CD4-positive, alpha-beta memory T cell (primary cell): Measurements from ENCODE around the gene PATJ. TPM values are rescaled to one million over a fixed set of nuclear protein-coding genes. Genes with fewer than 3 reads are reported as not detected.

ENCODE experiments used
- CTCF ChIA-PET: fragments of 350-600 bp; sonication (Branson Sonifier 250); formaldehyde crosslinking; loops from one replicate; lab custom pipeline; 2021; ENCODE audit warnings: inconsistent platforms; ENCODE audit not compliant: partially characterized antibody; lab: Charles Lee
- POLR2A ChIA-PET: fragments of 350-600 bp; sonication (Branson Sonifier 250); formaldehyde crosslinking; loops from one replicate; lab custom pipeline; 2021; ENCODE audit not compliant: partially characterized antibody; lab: Charles Lee
- DNase-seq, 5 donors: peaks; one replicate each; pipeline versions ENCODE4 v3.0.0 to v3.0.0-alpha.2; 2020 to 2022; ENCODE audit warnings: mixed read lengths in 1 of 5
- H3K27ac ChIP-seq: one replicate; pipeline ENCODE4 v1.7.0; 2013; ENCODE audit warnings: low read depth, low read length
- H3K27me3 ChIP-seq: 2 replicates; pipeline ENCODE4 v1.7.0; 2013; ENCODE audit warnings: mild to moderate bottlenecking, low read length, moderate library complexity; ENCODE audit not compliant: insufficient read depth
- H3K36me3 ChIP-seq: 2 replicates; pipeline ENCODE4 v1.7.0; 2013; ENCODE audit warnings: mild to moderate bottlenecking, low read length, moderate library complexity; ENCODE audit not compliant: insufficient read depth
- H3K4me1 ChIP-seq: 2 replicates; pipeline ENCODE4 v1.7.0; 2013; ENCODE audit warnings: mild to moderate bottlenecking, low read length, moderate library complexity; ENCODE audit not compliant: insufficient read depth
- H3K4me3 ChIP-seq, 2 donors: one replicate each; pipeline ENCODE4 v1.7.0; 2013; ENCODE audit warnings: low read length in 2 of 2, mild to moderate bottlenecking in 1 of 2
- H3K9me3 ChIP-seq, 2 donors: one replicate each; pipeline ENCODE4 v1.7.0; 2013; ENCODE audit warnings: low read length in 2 of 2, control low read depth in 1 of 2; ENCODE audit not compliant: control insufficient read depth in 1 of 2
- H3K27ac Mint-ChIP-seq, 7 donors: one replicate each; pipeline ENCODE4 v1.8.0; 2020 to 2021; ENCODE audit warnings: mixed read lengths in 7 of 7, mild to moderate bottlenecking in 6 of 7, inconsistent platforms in 3 of 7, moderate library complexity in 3 of 7
- H3K27me3 Mint-ChIP-seq, 2 donors: one replicate each; pipeline ENCODE4 v1.8.0; 2020 to 2021; ENCODE audit warnings: mixed read lengths in 2 of 2
- H3K36me3 Mint-ChIP-seq, 2 donors: one replicate each; pipeline ENCODE4 v1.8.0; 2020 to 2021; ENCODE audit warnings: mixed read lengths in 2 of 2, inconsistent platforms in 1 of 2, mild to moderate bottlenecking in 1 of 2
- H3K4me1 Mint-ChIP-seq, 4 donors: one replicate each; pipeline ENCODE4 v1.8.0; 2020 to 2021; ENCODE audit warnings: mixed read lengths in 4 of 4, mild to moderate bottlenecking in 1 of 4
- H3K4me3 Mint-ChIP-seq, 8 donors: one replicate each; pipeline ENCODE4 v1.8.0; 2020 to 2021; ENCODE audit warnings: mixed read lengths in 8 of 8, mild to moderate bottlenecking in 7 of 8, moderate library complexity in 6 of 8, inconsistent platforms in 3 of 8
- H3K9me3 Mint-ChIP-seq, 8 donors: one replicate each; pipeline ENCODE4 v1.8.0; 2020 to 2021; ENCODE audit warnings: mixed read lengths in 8 of 8, mild to moderate bottlenecking in 5 of 8, inconsistent platforms in 3 of 8, moderate library complexity in 1 of 8
- intact Hi-C: fragments of 100-400 bp; cut with micrococcal nuclease; formaldehyde crosslinking; loops from one replicate; pipeline ENCODE4 v1.15.1; 2023
- polyA plus RNA-seq, 2 donors: library from polyadenylated mRNA; unstranded; fragments of 300-500 nt; fragmentation: Illumina TruSeq; gene quantifications; one replicate each; pipeline ENCODE4 v1.2.3, GENCODE V29; 2021
- total RNA-seq, 2 experiments: library from RNA; stranded (reverse); gene quantifications; one replicate each; pipeline ENCODE4 v1.2.3, GENCODE V29; 2021

PATJ gene
- total and polyA plus RNA-seq, 4 experiments from 2014 or later, result 10.1 to 49.0 (median 38.0) TPM

DNA sequence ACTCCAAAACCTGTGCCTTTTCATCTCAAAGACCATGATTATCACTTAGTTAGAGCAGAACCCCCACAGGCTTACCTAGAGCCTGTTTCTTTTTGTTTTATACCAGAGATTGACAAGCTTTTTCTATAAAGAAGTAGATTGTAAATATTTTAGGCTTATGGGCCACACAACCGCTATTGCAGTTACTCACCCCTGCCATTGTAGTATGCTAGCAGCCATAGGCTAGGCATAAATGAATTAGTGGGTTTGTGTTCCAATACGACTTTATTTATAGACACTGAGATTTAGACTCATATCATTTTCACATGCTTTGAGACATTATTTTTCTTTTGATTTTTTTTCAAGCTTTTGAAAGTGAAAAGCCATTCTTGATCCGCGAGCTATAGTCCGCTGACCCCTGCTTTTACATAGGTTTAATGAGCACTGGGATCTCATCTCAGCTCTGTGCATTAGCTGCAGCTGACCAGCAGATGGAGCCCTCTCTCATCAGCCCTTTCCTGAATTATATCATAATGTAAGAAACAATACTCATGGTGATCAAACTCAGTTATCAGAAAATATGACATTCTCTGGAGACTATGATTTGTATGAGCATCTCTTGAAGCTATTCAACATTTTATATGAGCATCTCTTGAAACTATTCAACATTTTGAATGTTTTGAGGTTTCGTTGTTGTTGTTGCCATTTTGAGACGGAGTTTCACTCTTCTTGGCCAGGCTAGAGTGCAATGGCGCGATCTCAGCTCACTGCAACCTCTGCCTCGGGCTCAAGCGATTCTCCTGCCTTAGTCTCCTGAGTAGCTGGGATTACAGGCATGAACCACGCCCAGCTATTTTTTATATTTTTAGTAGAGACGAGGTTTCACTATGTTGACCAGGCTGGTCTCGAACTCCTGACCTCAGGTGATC lies 340.4 kb downstream of the PATJ start:
- Histone ChIP-seq H3K27ac (no peak overlapping the region), H3K27me3 (no peaks in the 10 kb centered on the region), H3K9me3 (no peaks in the 10 kb centered on the region), H3K4me3 (no peak overlapping the region), H3K36me3 (peaks cover 14% of the 10 kb centered on the region), H3K4me1 (no peaks in the 10 kb centered on the region)
- ChIA-PET CTCF (interaction anchor here (0.6 to 2.4 kb wide), 36 partner anchors 9 to 663 kb away, joined by 3 to 59 read pairs (median 4); no protein-coding TSS in a partner anchor), POLR2A (no interaction called here)
- no peaks in the 10 kb centered on the region for H3K27me3 Mint-ChIP-seq
- H3K4me3 Mint-ChIP-seq, result no peak overlapping the region
- H3K9me3 Mint-ChIP-seq, result no peaks in the 10 kb centered on the region
- DNase-seq, result peak in 4 of 5 donors; percentile 17 to 29 (median 22)
- peaks cover 0 to 2% (median 0%) of the 10 kb centered on the region in 4 donors for H3K4me1 Mint-ChIP-seq
- intact Hi-C loops, result loop anchor here (1.0 kb wide), 2 partner anchors 49 to 325 kb away; no protein-coding TSS in a partner anchor
- H3K27ac Mint-ChIP-seq, result no peak overlapping the region
- H3K36me3 Mint-ChIP-seq, result peaks cover 23 to 33% of the 10 kb centered on the region in 2 donors

- Histone ChIP-seq H3K4me3 (no peak overlapping the region), H3K27ac (no peak overlapping the region), H3K36me3 (peaks cover 14% of the 10 kb centered on the region), H3K27me3 (no peaks in the 10 kb centered on the region), H3K9me3 (no peaks in the 10 kb centered on the region), H3K4me1 (no peaks in the 10 kb centered on the region)
- intact Hi-C loops, result no loop called here
- peak overlapping the region in 1 of 7 donors; percentile 29 for H3K27ac Mint-ChIP-seq
- no peak for DNase-seq
- no peaks in the 10 kb centered on the region for H3K27me3 Mint-ChIP-seq
- no peak overlapping the region for H3K4me3 Mint-ChIP-seq
- peaks cover 36 to 37% of the 10 kb centered on the region in 2 donors for H3K36me3 Mint-ChIP-seq
- no peaks in the 10 kb centered on the region for H3K9me3 Mint-ChIP-seq
- POLR2A ChIA-PET, result no interaction called here
- H3K4me1 Mint-ChIP-seq, result no peaks in the 10 kb centered on the region
- CTCF ChIA-PET, result interaction anchor here (1.7 to 2.4 kb wide), 2 partner anchors 12 to 43 kb away, joined by 4 to 59 read pairs; no protein-coding TSS in a partner anchor
These were observed 342.1 kb downstream of the PATJ start for GRCh38 chr1:62084310-62084890.

GRCh38 chr1:62088439-62088838 lies 346.2 kb downstream of the PATJ start:
- no peaks in the 10 kb centered on the region for H3K4me1 ChIP-seq
- intact Hi-C loops, result no loop called here

DNA sequence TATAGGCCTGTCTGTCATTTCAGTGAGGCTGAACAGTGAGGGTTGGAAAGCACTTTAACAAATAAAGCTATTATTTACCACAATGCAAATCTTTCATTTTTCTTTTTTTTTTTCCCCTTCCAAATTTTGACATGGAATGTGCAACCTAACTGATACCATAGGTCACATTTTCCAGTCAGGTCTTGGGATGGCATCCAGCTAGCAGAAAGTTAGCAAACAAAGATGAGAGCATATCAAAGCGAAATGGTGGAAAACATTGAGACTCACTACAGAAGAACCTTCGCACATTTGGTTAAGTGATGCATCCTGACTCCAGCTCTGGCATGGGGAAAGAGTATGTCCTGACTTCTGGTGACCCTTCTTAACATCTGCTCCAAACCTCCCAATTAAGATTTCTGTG lies 347.3 kb downstream of the PATJ start:
- peaks cover 35 to 39% of the 10 kb centered on the region in 2 donors for H3K36me3 Mint-ChIP-seq
- Histone ChIP-seq H3K27me3 (no peaks in the 10 kb centered on the region), H3K4me3 (no peak overlapping the region), H3K9me3 (no peaks in the 10 kb centered on the region), H3K4me1 (no peaks in the 10 kb centered on the region), H3K36me3 (peaks cover 10% of the 10 kb centered on the region), H3K27ac (no peak overlapping the region)
- no peak for DNase-seq
- H3K27me3 Mint-ChIP-seq, result no peaks in the 10 kb centered on the region
- POLR2A ChIA-PET, result no interaction called here
- CTCF ChIA-PET, result interaction anchor here (0.9 to 1.4 kb wide), 2 partner anchors 11 to 656 kb away, joined by 3 read pairs; no protein-coding TSS in a partner anchor
- H3K4me1 Mint-ChIP-seq, result no peaks in the 10 kb centered on the region
- no peak overlapping the region for H3K4me3 Mint-ChIP-seq
- no peaks in the 10 kb centered on the region for H3K9me3 Mint-ChIP-seq
- no peak overlapping the region for H3K27ac Mint-ChIP-seq
- intact Hi-C loops, result no loop called here

More at GRCh38 chr1:62088439-62088838, 346.2 kb downstream of the PATJ start:
- Histone ChIP-seq H3K9me3 (no peaks in the 10 kb centered on the region), H3K36me3 (peaks cover 14% of the 10 kb centered on the region), H3K27ac (no peak overlapping the region), H3K4me3 (no peak overlapping the region), H3K27me3 (no peaks in the 10 kb centered on the region)
- no peak overlapping the region for H3K4me3 Mint-ChIP-seq
- H3K27ac Mint-ChIP-seq, result no peak overlapping the region
- no peaks in the 10 kb centered on the region for H3K9me3 Mint-ChIP-seq
- no peak for DNase-seq
- ChIA-PET CTCF (no interaction called here), POLR2A (no interaction called here)
- H3K36me3 Mint-ChIP-seq, result peaks cover 37 to 40% of the 10 kb centered on the region in 2 donors
- H3K4me1 Mint-ChIP-seq, result no peaks in the 10 kb centered on the region
- H3K27me3 Mint-ChIP-seq, result no peaks in the 10 kb centered on the region

GRCh38 chr1:62090016-62090415 lies 347.7 kb downstream of the PATJ start:
- peaks cover 7% of the 10 kb centered on the region for H3K36me3 ChIP-seq
- H3K4me1 ChIP-seq, result no peaks in the 10 kb centered on the region
- Mint-ChIP-seq H3K9me3 (no peaks in the 10 kb centered on the region), H3K36me3 (peaks cover 32 to 36% of the 10 kb centered on the region in 2 donors), H3K4me3 (no peak overlapping the region), H3K27me3 (no peaks in the 10 kb centered on the region), H3K4me1 (no peaks in the 10 kb centered on the region), H3K27ac (no peak overlapping the region)
- no peak for DNase-seq
- H3K4me3 ChIP-seq, result no peak overlapping the region
- ChIA-PET CTCF (interaction anchor here (1.4 kb wide), 1 partner anchor 11 kb away, joined by 3 read pairs; no protein-coding TSS in a partner anchor), POLR2A (no interaction called here)
- H3K27me3 ChIP-seq, result no peaks in the 10 kb centered on the region
- H3K9me3 ChIP-seq, result no peaks in the 10 kb centered on the region
- intact Hi-C loops, result no loop called here
- H3K27ac ChIP-seq, result no peak overlapping the region

- intact Hi-C loops, result no loop called here
- Mint-ChIP-seq H3K4me1 (no peaks in the 10 kb centered on the region), H3K27ac (no peak overlapping the region), H3K27me3 (no peaks in the 10 kb centered on the region), H3K9me3 (no peaks in the 10 kb centered on the region), H3K36me3 (peaks cover 35 to 39% of the 10 kb centered on the region in 2 donors), H3K4me3 (no peak overlapping the region)
- ChIA-PET POLR2A (no interaction called here), CTCF (interaction anchor here (0.6 to 9.0 kb wide), 2 partner anchors 9 to 862 kb away, joined by 4 to 59 read pairs; no protein-coding TSS in a partner anchor)
- DNase-seq, result no peak
- Histone ChIP-seq H3K4me1 (no peaks in the 10 kb centered on the region), H3K27me3 (no peaks in the 10 kb centered on the region), H3K27ac (no peak overlapping the region), H3K36me3 (no peaks in the 10 kb centered on the region), H3K9me3 (no peaks in the 10 kb centered on the region), H3K4me3 (no peak overlapping the region)
These were observed 349.8 kb downstream of the PATJ start for GRCh38 chr1:62092110-62092509.

DNA sequence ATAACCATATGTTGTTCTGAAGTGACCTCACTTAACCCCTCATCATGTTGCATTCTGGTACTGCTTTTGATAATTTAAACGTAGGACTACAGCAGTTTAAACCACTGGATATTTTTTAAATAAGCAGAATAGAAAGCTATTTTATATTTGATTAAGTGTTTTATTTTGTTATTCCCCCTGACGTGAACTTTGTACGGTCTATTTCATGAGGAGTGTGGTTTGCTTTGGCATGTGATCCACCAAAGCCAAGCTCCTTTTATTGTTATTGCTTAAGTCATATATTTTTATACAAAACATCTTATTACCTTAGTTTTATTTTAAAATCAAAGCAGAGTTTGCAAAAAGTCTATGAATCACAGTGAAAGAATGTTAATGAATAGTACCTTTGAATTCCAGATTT lies 351.0 kb downstream of the PATJ start:
- H3K36me3 Mint-ChIP-seq, result peaks cover 31 to 38% of the 10 kb centered on the region in 2 donors
- ChIA-PET CTCF (interaction anchor here (9.0 kb wide), 1 partner anchor 10 kb away, joined by 59 read pairs; no protein-coding TSS in a partner anchor), POLR2A (no interaction called here)
- no peak overlapping the region for H3K27ac ChIP-seq
- H3K27me3 ChIP-seq, result no peaks in the 10 kb centered on the region
- no peaks in the 10 kb centered on the region for H3K9me3 Mint-ChIP-seq
- no peaks in the 10 kb centered on the region for H3K27me3 Mint-ChIP-seq
- H3K4me1 ChIP-seq, result no peaks in the 10 kb centered on the region
- H3K4me1 Mint-ChIP-seq, result no peaks in the 10 kb centered on the region
- no peak for DNase-seq
- H3K4me3 Mint-ChIP-seq, result no peak overlapping the region
- no peak overlapping the region for H3K4me3 ChIP-seq
- H3K9me3 ChIP-seq, result no peaks in the 10 kb centered on the region
- no peak overlapping the region for H3K27ac Mint-ChIP-seq
- no peaks in the 10 kb centered on the region for H3K36me3 ChIP-seq
- intact Hi-C loops, result no loop called here
